Measurements from ENCODE around the gene OSBPL8.

Gene OSBPL8

DNA sequence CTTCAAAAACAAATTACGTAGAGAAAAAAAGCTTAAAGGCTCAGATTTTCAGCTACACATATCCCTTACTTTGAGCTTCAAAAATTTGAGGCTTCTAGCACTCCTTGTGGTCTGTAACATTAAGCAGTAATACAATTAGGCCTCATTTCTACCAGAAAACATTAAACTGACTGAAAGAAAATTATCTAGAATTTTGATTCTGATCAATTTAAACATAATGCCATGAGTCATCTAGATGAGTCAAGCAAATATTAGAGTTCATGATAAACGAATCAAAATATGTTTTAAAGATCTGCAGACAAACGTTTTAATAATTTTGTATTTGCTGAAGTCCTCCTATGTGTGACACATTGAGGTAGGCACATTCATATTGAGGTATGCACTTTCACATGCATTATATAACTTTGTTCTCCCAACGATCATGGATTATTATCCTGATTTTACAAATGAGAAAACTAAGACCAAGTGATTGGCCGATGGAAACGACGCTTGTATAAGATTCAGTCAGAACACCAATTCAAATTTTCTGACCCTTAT, 4.3 kb downstream of the OSBPL8 start:
- DNase-seq: no peak

DNA sequence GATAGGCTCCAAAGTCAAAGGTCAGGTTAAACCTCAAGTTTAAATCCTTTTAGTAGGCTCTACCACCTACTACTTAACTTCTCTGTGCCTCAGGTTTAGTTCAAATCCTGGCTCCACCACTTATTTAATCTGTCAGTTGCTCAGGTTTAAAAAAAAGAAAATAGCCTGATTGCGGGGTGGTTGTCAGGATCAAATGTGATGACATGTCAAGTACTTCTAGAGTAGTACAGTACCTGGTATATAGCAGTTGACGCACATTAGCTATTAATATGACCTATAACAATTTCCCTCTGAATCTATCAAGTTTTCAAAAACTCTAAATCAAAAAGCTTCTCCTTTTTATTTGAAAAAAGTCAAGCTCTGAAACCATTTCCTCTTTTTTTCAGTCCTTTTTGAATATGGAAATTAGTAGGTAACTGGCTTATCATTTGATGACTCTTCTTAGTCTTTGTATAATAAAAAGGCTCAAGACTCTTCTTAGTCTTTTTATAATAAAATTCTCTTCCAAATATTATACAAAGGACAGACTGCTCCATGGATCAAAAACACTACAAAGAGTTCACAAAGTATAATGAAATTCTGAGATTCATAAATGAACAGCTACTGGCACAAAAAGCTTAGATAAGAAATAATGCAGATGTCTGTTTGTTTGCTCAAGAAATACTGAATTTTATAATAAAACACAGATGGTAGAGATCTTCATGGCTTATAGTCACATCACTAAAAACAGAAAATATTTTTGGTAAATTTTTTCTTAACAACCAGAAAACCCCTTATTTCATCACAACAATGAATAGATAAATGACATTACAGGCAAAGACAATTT, 5.0 kb downstream of the OSBPL8 start:
- DNase-seq: peak in 1 of 2 donors; percentile 55

- DNase-seq: no peak
Observed at GRCh38 chr12:76552343-76552938, 7.1 kb downstream of the OSBPL8 start.

DNA sequence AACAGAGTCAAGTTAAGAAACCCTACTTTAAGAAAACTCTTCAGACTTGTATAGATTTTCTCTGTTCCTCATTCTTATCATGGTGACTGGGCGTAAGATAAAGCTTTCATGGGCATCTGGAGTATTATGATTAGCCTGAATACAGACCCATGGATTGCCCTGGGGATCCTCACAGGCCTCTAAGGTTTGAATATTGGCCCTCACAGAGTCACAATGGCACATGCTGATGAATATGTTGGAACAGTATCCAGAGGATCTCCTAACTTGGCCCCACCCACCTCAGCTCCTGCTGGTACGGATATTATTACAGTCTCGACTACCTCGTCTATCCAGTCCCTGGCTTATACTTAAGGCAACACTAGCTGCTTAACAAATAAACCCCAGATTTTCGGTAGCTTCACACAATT, 8.1 kb downstream of the OSBPL8 start:
- DNase-seq: no peak

- no peak for DNase-seq
Observed at GRCh38 chr12:76549131-76549530, 10.4 kb downstream of the OSBPL8 start.

GRCh38 chr12:76548222-76548837, 11.2 kb downstream of the OSBPL8 start:
- no peak for DNase-seq

DNA sequence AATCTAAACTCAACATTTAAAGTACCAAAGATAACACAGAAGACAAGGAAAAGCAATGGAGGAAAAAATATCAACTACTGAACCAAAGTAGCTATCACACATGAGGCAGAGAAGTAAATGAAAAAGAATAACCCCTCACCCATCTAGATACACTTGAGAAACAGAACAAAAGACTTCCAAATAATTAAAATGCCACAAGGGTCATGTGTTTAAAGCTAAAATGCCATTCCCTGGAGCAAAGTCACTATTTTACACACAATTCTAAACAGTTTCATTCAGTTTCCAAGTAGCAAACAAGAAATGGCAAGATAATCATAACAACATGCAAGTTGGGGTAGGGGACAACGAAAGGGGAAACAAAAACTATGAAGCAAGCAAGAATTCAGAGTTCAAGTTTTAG, 12.0 kb downstream of the OSBPL8 start:
- no peak for DNase-seq

GRCh38 chr12:76546889-76547288, 12.7 kb downstream of the OSBPL8 start:
- no peak for DNase-seq

GRCh38 chr12:76545486-76545885, 14.1 kb downstream of the OSBPL8 start:
- no peak for DNase-seq

- DNase-seq: no peak
Observed at GRCh38 chr12:76544601-76545261, 14.8 kb downstream of the OSBPL8 start.

GRCh38 chr12:76543813-76544347, 15.7 kb downstream of the OSBPL8 start:
- DNase-seq: no peak

DNA sequence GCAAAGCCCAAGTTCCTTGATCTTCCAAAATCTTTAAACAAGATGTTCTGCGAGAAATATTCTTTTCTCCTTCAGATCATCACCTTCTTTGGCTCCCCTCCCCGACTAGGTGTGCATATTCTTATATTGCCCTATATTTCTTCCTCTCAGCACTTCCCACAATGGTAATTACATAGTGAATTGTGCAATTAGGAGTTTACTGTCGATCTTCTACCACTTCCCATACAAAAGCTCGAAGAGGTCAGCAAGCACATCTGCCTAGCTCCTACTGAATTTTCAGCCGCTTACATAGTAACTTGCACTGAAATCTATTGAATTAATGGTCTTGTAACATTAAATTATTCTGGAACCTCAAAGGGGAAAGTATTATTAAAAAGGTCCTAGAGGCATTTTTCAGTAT, 16.7 kb downstream of the OSBPL8 start:
- DNase-seq: peak; percentile 41 to 62

GRCh38 chr12:76539727-76540126, 19.8 kb downstream of the OSBPL8 start:
- DNase-seq: no peak

- DNase-seq: no peak
Observed at GRCh38 chr12:76537923-76538322, 21.6 kb downstream of the OSBPL8 start.

GRCh38 chr12:76536546-76536945, 23.0 kb downstream of the OSBPL8 start:
- no peak for DNase-seq

- no peak for DNase-seq
Observed at GRCh38 chr12:76535170-76535569, 24.4 kb downstream of the OSBPL8 start.

- no peak for DNase-seq
Observed at GRCh38 chr12:76533331-76533730, 26.2 kb downstream of the OSBPL8 start.

DNA sequence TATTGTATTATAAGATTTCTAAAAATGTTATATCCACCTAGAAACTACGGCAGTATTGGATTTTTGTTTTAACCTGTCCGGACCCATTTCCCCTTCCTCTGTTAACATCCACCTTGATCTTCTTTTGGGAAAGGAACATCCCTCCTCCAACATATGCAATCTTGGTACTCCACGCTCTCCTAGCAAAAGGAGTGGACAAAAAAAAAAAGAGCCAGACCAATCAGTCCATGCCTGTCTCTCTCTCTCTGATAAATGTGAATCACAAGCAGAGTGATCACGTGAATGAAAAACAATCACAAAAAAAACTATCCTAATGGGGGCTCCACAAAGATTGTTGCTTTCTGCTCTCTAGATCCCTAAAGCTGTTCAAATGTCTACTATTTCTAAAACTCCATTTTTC, 27.1 kb downstream of the OSBPL8 start:
- DNase-seq: no peak

- no peak for DNase-seq
Observed at GRCh38 chr12:76531056-76531455, 28.5 kb downstream of the OSBPL8 start.

DNA sequence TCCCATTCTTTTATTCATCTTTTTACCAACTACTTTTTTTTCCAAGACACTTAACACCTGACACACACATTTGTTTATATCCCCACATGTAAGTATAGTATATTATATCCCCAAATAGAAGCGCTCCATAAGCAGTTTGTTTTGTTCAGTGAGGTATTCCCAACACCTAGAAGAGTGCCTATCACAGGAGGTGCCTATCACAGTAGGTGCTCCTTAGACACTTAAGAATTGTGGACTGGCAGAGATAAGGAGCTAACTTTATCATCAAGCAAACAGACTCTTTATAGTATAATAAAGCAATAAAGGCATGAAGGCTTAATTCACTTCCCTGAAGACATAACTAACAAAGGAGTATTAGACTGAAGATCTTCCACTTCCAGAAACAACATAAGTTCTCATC, 29.1 kb downstream of the OSBPL8 start:
- no peak for DNase-seq

- no peak for DNase-seq
Observed at GRCh38 chr12:76529226-76529918, 30.2 kb downstream of the OSBPL8 start.

DNA sequence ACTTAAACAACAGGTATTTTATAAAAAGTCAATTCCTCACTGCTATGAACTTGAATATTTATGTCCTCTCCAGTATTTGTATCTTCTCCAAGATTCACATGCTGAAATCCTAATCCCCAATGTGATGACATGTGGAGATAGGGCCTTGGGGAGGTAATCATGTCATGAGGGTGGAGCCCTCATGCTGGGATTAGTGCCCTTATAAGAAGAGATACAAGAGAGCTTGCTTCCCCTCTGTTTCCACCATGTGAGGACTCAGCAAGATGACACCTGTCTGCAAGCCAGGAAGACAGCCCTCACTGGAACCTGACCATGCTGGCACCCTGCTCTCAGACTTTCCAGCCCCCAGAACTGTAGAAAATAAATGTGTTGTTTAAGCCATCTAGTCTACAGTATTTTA, 36.2 kb downstream of the OSBPL8 start:
- DNase-seq: no peak
